NCI-H2081 treated with DMSO at 0.1 percent for 48 hours (cell line): ENCODE results near the gene PDE7B.

Experiments used
- DNase-seq: peaks from one replicate; lab custom pipeline; 2025; lab: John Stamatoyannopoulos, UW

PDE7B gene

GRCh38 chr6:135936606-135937005, 85.1 kb downstream of the PDE7B start:
- DNase-seq: no peak

DNA sequence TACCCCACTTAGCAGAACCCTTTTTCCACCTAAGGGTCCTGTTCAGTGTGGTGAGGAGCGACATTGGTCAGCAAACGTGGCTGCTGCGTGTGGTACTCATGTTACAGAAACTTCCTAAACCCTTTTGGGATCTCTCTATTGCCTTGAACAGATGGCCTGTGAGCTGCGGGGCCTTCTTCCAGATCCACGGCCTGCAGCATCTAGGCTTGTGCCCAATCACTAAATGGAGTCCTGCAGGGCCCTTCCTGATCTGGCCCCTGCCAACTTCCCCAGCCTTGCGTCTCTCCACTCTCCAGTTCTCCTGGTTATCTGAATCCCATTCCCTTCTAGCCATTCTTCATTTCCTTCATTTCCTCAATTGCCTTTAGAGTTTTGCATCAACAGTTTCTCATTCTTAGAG, 85.6 kb downstream of the PDE7B start:
- DNase-seq: no peak

DNA sequence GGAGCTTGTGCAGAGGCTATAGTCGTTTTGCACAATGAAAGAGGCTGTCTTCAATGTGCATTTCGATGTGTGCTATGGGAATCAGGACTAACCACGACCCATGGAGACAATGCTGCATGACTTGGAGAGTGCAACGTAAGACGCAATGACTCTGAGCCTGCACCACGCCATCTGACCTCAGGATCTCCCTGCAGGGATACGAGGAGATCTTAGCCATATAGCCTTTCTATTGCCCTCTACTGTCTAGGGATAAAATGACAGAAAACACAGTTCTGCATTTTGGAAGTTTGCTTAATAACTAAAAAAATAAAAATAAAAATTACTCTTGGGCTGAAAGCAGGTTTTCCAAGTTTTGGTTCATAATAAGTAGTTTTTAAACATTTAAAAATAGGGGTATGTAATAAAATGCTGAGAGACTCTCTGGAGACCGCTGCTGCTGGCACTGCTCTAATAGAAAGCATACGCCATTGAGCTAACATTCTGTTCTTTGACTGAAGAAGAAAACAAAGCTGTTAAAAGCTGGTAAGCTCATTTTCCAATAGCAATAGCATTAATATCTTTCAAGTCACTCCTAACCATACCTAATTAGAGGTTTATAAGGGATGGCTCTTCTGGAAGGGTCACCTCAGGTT, 87.2 kb downstream of the PDE7B start:
- no peak for DNase-seq

GRCh38 chr6:135939208-135939591, 87.7 kb downstream of the PDE7B start:
- DNase-seq: no peak

DNA sequence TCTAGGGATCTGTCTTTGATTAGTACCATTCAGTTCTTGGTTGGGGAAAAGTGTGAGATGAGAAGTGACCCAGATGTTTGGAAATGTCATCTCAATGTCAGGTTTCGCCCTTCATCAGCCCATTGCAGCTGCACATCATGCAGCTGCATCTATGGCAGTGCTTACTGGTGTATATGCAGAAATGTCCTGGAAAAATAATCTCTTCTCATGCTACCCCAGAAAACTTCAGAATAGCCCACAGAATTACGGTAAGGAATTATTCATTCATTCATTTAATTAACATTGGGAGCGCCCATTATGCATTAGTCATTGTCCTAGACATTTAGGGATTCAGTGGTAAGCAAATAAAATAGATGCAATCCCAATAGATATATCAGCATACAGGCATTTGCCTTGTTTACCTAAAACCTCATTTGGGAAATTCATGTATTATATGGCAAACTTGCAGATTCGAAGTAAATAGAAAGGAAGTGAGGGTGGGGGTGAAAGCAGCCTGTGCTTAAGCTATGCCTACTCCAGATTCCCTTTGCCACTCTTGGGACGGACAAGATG, 89.2 kb downstream of the PDE7B start:
- no peak for DNase-seq

DNA sequence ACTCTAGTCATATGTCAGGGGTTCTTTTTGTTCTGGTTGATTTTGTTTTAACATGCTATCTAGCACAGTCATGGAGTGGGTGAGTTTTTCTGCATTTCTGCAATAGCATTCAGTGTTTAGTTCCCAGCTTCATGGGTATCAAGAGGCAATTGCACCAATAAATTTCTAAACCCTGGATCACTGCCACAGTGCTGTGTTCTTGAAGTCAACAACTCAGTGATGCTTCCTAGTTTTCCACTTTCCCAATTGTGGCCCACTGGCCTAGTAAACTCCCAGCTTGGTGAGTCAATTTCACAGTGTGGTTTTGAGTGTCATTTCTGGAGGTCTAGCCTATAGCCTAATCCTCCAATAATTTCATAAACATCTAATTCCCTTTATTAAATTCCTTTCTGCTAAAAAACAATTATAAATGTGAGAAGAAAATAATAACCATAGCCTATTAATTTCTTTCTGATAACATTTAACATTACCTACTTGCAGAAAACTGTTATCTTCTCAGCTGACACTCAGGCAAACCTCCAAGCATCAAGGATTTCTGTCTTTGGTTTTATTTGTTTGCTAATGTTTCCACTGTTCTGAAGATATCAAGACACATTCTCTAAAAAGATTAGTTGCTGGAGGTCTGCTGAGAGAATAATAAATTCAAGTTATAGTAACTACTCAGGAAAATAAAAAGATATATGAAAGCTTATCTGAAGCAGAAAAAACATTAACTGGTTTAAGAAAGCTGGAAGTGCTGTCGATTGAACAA, 89.9 kb downstream of the PDE7B start:
- DNase-seq: no peak

GRCh38 chr6:135944120-135944519, 92.6 kb downstream of the PDE7B start:
- DNase-seq: no peak

DNA sequence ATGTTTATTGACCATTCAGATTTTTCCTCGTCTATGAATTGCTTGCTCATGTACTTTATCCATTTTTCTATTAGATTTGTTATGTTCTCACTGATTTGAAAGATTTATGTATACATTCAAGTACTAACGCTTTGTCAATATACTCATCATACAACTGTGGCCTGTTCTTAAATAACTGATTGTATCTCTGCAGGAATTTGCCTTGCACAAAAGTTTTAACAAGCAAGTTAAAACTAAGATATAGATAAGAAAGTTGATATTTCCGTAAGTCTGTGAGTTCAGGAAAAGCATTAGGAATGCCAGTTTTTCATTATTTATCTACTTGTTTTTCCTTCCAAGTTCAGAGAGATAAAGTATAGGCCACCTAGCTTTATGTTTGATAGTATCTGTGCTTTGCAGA, 95.2 kb downstream of the PDE7B start:
- DNase-seq: no peak

GRCh38 chr6:135950669-135951068, 99.2 kb downstream of the PDE7B start:
- no peak for DNase-seq

DNA sequence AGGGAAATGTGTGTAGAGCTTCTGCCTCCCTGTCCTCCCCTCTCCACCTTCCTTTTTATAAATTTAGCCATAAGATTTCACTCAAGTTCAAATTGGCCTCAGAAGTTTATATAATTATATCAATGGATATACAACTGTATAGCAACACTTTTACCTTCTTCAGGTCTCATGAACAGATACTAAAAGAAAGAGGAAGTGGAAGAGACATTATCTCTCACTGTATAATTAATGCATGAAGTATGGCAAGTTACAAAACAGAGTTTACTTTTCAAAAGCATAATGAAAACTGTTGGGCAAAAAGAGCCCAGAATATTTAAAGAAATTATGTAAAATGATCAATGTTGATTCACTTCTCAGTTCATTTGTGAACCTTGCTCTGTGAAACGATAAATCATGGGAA, 99.7 kb downstream of the PDE7B start:
- no peak for DNase-seq

DNA sequence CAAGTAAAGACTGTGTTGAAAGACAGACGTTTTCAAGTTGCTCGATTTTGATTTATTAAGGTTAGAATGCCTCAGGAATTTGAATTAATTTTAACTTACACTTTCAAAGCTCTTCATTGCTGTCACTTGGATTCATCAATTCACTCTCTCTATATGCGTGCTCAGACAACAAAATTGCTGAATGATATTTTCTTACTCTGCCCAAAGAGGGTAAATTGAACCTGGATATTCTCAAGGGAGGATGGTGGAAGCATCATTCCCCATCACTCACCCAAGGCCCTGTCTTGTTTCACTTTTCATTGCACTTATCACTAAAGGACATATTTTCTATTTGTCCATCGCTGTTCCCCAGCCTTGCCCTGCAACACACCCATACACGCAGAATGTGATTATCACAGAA, 102.3 kb downstream of the PDE7B start:
- DNase-seq: no peak

GRCh38 chr6:135955099-135955498, 103.6 kb downstream of the PDE7B start:
- no peak for DNase-seq

- DNase-seq: no peak
These were observed 111.2 kb downstream of the PDE7B start for GRCh38 chr6:135962731-135963130.

- DNase-seq: no peak
These were observed 119.2 kb downstream of the PDE7B start for GRCh38 chr6:135970750-135971149.

DNA sequence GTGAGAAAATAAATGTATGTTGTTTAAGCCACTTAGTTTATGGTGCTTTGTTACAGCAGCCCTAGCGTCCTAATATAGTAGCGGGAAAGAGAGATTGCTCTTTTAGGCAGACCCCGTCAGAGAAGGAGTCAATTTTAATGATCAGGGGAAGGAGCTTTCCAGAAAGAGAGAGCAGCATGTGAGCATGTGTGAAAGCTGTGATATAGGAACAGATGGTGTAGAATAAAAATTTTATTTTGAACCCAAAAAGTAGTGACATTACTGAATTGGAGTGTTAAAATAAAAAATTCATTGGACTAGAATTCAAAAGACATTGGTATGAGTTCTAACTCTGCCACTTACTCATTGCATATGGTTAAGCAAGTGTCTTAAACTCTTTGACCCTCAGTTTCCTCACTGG, 119.8 kb downstream of the PDE7B start:
- DNase-seq: no peak

GRCh38 chr6:135972150-135972549, 120.6 kb downstream of the PDE7B start:
- no peak for DNase-seq

GRCh38 chr6:135972586-135972985, 121.1 kb downstream of the PDE7B start:
- DNase-seq: no peak

DNA sequence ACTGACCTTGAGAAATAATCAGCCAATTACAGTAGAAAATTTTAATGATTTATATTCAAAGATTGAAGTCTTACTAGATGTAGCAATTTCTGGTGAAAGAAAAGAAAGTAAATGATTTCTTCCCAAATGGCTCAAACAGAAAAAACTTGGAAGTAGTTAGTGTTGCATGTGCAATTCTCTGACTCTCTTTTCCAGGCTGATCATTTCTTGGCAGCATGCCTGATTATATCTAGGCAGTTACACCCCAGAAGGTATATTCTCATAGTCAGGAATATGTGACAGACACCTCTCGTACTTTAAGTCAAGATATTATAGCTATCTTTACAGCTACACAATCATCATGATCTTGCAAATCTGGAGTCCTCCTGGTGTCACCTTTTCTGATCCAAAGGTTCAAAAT, 122.9 kb downstream of the PDE7B start:
- DNase-seq: no peak

GRCh38 chr6:135976585-135976984, 125.1 kb downstream of the PDE7B start:
- no peak for DNase-seq

- DNase-seq: no peak
These were observed 131.6 kb downstream of the PDE7B start for GRCh38 chr6:135983093-135983492.

DNA sequence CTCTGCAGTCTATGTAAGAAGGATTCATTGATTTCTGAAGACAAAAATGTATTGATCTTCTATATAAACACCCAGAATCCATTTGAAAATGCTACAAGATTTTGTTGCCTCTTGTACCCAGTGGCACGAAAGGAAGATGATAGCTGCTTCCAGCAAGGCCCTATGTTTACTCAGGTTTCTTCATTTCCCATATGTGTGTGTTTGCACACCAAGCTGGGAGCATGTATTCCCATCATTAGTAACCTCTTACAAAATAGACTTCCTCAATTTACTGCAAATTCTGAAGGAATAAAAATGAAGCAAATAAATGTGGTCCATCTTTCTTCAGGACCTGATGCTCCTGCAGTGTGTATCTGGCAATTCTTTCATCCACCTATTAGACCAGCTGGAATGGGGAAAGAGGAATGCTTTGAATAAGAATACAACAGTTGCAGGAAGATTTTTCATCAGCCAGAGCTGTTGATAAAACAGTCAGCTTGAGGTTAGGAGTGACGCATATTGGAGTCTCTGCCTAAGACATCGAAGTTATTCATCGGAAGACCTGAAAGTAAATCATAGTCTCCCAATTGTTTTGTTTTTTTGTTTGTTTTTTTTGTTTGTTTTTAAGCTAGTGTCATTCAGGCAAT, 132.3 kb downstream of the PDE7B start:
- no peak for DNase-seq

DNA sequence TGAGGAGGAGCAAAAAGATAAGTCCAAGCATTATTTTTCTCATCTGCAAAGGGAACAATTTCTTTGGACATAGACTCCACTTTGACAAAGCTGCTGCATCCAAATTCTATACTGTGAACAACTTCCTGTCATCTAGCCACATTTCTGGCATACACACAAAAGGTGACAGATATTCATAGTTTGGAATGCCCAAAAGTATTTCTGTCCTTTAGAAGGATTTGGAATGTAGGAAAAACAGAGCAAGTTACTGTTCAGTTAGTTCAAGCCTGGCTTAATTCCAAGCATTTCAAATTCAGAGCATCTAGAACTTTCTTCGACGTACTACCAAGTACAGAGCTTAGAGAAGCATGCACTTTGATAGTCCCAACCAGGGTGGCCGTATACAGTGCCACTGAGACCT, 134.0 kb downstream of the PDE7B start:
- no peak for DNase-seq

- DNase-seq: no peak
These were observed 135.7 kb downstream of the PDE7B start for GRCh38 chr6:135987226-135987625.
